ENCODE results near the gene NTSR1. TPM values are rescaled to one million over a fixed set of nuclear protein-coding genes. Genes with fewer than 3 reads are reported as not detected.

Gene NTSR1
- total RNA-seq, 2 donors from 2014 or later = 0.74 TPM; not detected in 1

- no peak for TF ChIP-seq POLR2AphosphoS5 (IDR thresholded peaks at IDR 0.05)
- TF ChIP-seq CTCF (IDR thresholded peaks at IDR 0.05) = no peak
- no peak for TF ChIP-seq POLR2A (IDR thresholded peaks at IDR 0.05)
- WGBS = 85% methylated on average over 17 of the region's 17 CpGs
- H3K4me1 ChIP-seq (replicated peaks) = no peaks in the 10 kb centered on the region
- DNase-seq (ENCODE audit: low spot score) = no peak
- no peaks in the 10 kb centered on the region for H3K9me3 ChIP-seq
- H3K4me3 ChIP-seq = no peak overlapping the region
- intact Hi-C loops (cut with DNase I) = loop anchor here (5.0 kb wide), 1 partner anchor 92 kb away; no protein-coding TSS in a partner anchor
- peaks cover 2% of the 10 kb centered on the region for H3K27me3 ChIP-seq (replicated peaks; ENCODE audit: insufficient read depth)
- no peaks in the 10 kb centered on the region for H3K36me3 ChIP-seq
- H3K27ac ChIP-seq = no peak overlapping the region
Measured at GRCh38 chr20:62689861-62690260, 18.8 kb upstream of the NTSR1 start.

- 85% methylated on average over 17 of the region's 17 CpGs for WGBS
- no peak overlapping the region for H3K27ac ChIP-seq
- no peak for TF ChIP-seq POLR2AphosphoS5 (IDR thresholded peaks at IDR 0.05)
- no peak for TF ChIP-seq CTCF (IDR thresholded peaks at IDR 0.05)
- no peak for TF ChIP-seq POLR2A (IDR thresholded peaks at IDR 0.05)
- peaks cover 2% of the 10 kb centered on the region for H3K27me3 ChIP-seq (replicated peaks; ENCODE audit: insufficient read depth)
- H3K4me3 ChIP-seq = no peak overlapping the region
- DNase-seq (ENCODE audit: low spot score) = no peak
- H3K4me1 ChIP-seq (replicated peaks) = no peaks in the 10 kb centered on the region
- intact Hi-C loops (cut with DNase I) = no loop called here
- H3K36me3 ChIP-seq = no peaks in the 10 kb centered on the region
- H3K9me3 ChIP-seq = no peaks in the 10 kb centered on the region
Measured at GRCh38 chr20:62690261-62690820, 18.3 kb upstream of the NTSR1 start.

- no peaks in the 10 kb centered on the region for H3K4me1 ChIP-seq (replicated peaks)
Measured at GRCh38 chr20:62691487-62691886, 17.1 kb upstream of the NTSR1 start.

GRCh38 chr20:62692176-62692575 lies 16.5 kb upstream of the NTSR1 start:
- no peaks in the 10 kb centered on the region for H3K9me3 ChIP-seq
- H3K4me1 ChIP-seq (replicated peaks) = no peaks in the 10 kb centered on the region
- 81% methylated on average over 8 of the region's 8 CpGs for WGBS
- TF ChIP-seq CTCF (IDR thresholded peaks at IDR 0.05) = no peak
- no peak for TF ChIP-seq POLR2AphosphoS5 (IDR thresholded peaks at IDR 0.05)
- TF ChIP-seq POLR2A (IDR thresholded peaks at IDR 0.05) = no peak
- no peak overlapping the region for H3K4me3 ChIP-seq
- intact Hi-C loops (cut with DNase I) = no loop called here
- H3K36me3 ChIP-seq = no peaks in the 10 kb centered on the region
- peaks cover 2% of the 10 kb centered on the region for H3K27me3 ChIP-seq (replicated peaks; ENCODE audit: insufficient read depth)
- no peak overlapping the region for H3K27ac ChIP-seq
- no peak for DNase-seq (ENCODE audit: low spot score)

More at GRCh38 chr20:62691487-62691886, 17.1 kb upstream of the NTSR1 start:
- H3K36me3 ChIP-seq = no peaks in the 10 kb centered on the region
- no peaks in the 10 kb centered on the region for H3K9me3 ChIP-seq
- H3K27me3 ChIP-seq (replicated peaks; ENCODE audit: insufficient read depth) = peaks cover 2% of the 10 kb centered on the region
- H3K4me3 ChIP-seq = no peak overlapping the region
- 84% methylated on average over 15 of the region's 15 CpGs for WGBS
- no peak for DNase-seq (ENCODE audit: low spot score)
- intact Hi-C loops (cut with DNase I) = no loop called here
- no peak for TF ChIP-seq POLR2A (IDR thresholded peaks at IDR 0.05)
- TF ChIP-seq POLR2AphosphoS5 (IDR thresholded peaks at IDR 0.05) = no peak
- TF ChIP-seq CTCF (IDR thresholded peaks at IDR 0.05) = no peak
- H3K27ac ChIP-seq = no peak overlapping the region

GRCh38 chr20:62692801-62693523 lies 15.7 kb upstream of the NTSR1 start:
- Histone ChIP-seq H3K27me3 (replicated peaks; ENCODE audit: insufficient read depth) (peaks cover 2% of the 10 kb centered on the region), H3K4me3 (no peak overlapping the region), H3K27ac (no peak overlapping the region), H3K4me1 (replicated peaks) (no peaks in the 10 kb centered on the region), H3K9me3 (no peaks in the 10 kb centered on the region), H3K36me3 (no peaks in the 10 kb centered on the region)
- intact Hi-C loops (cut with DNase I) = no loop called here
- TF ChIP-seq POLR2AphosphoS5 (IDR thresholded peaks at IDR 0.05) (no peak), CTCF (IDR thresholded peaks at IDR 0.05) (no peak), POLR2A (IDR thresholded peaks at IDR 0.05) (no peak)
- WGBS = 80% methylated on average over 22 of the region's 22 CpGs
- DNase-seq (ENCODE audit: low spot score) = no peak
